Fibroblast of lung (primary cell): ENCODE measurements around the gene ZBTB40.

Source experiments
- CTCF ChIP-seq, 2 donors: IDR thresholded peaks in 1 of 2; conservative IDR thresholded peaks in 1 of 2; 1 replicate in 1 of 2; 2 replicates in 1 of 2; pipeline ENCODE4 v1.5.1; 2011 to 2012; ENCODE audit warnings: low read length in 2 of 2, control low read depth in 1 of 2, inconsistent platforms in 1 of 2, low read depth in 1 of 2, mild to moderate bottlenecking in 1 of 2
- EZH2 ChIP-seq: IDR thresholded peaks from 2 replicates; pipeline ENCODE4 v1.5.1; 2012; ENCODE audit warnings: low read length, control low read depth, mild to moderate bottlenecking; ENCODE audit errors: missing control alignments

GRCh38 chr1:22556391-22557104, 104.9 kb downstream of the ZBTB40 start:
- TF ChIP-seq EZH2 (peak; percentile 38), CTCF (conservative IDR thresholded peaks at IDR 0.05 in 1 of 2, IDR thresholded peaks at IDR 0.05 in 1 of 2; ENCODE audit: low read depth in 1 of 2, low read length in 2 of 2) (no peak)
